ENCODE measurements around the gene UPK1B.

DNA sequence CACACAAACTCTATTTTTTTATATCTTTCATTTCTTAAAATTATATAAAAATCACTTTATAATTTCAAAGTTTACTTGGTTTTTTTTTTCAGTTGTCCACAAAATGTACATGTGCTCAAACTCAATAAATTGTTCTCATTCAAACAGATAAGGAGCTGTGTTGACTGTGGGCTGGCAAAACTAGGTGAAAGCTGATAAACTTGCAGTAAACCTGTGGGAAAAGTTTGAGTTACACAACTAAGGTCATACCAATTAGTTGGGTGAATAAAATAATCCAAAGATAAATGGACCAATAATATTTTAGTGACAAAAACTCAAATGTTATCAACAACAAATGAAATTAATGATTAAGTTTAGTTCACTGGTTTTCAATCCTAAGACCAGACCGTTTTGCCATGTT, 12.6 kb upstream of the UPK1B start:
- TF ChIP-seq CTCF (conservative IDR thresholded peaks at IDR 0.05) (no peak), ZFX (IDR thresholded peaks at IDR 0.05) (no peak)

Measured in C4-2B (cell line).